Chondrocyte (in vitro differentiated cells): ENCODE measurements around the gene CD1E. TPM values are rescaled to one million over a fixed set of nuclear protein-coding genes. Genes with fewer than 3 reads are reported as not detected.

Experiments used
- DNase-seq: peaks from one replicate; pipeline ENCODE4 v3.0.0; 2021; ENCODE audit warnings: mixed read lengths, low spot score
- H3K27ac Mint-ChIP-seq: one replicate; pipeline ENCODE4 v1.8.0; 2021; ENCODE audit warnings: mild to moderate bottlenecking, moderate library complexity, mixed read lengths; ENCODE audit not compliant: unreplicated experiment
- H3K27me3 Mint-ChIP-seq: 2 replicates; pipeline ENCODE4 v1.8.0; 2021; ENCODE audit warnings: low read depth, mixed read lengths
- H3K36me3 Mint-ChIP-seq: 2 replicates; pipeline ENCODE4 v1.8.0; 2021; ENCODE audit warnings: low read depth, mixed read lengths
- H3K4me1 Mint-ChIP-seq: 2 replicates; pipeline ENCODE4 v1.8.0; 2021; ENCODE audit warnings: low read depth, mild to moderate bottlenecking, mixed read lengths
- H3K4me3 Mint-ChIP-seq: one replicate; pipeline ENCODE4 v1.8.0; 2021; ENCODE audit warnings: mild to moderate bottlenecking, moderate library complexity, mixed read lengths; ENCODE audit not compliant: unreplicated experiment
- H3K9me3 Mint-ChIP-seq: 2 replicates; pipeline ENCODE4 v1.8.0; 2021; ENCODE audit warnings: low read depth, mixed read lengths
- total RNA-seq: library from RNA; stranded (reverse); gene quantifications from 3 replicates; pipeline ENCODE4 v1.2.1, GENCODE V29; 2021
- TF ChIP-seq, protein P1 (sequence below): fragments of 200-600 bp; sonication (generic); IDR thresholded peaks from 2 replicates; pipeline ENCODE4 v1.5.0; 2021; ENCODE audit warnings: antibody characterized with exemption, mild to moderate bottlenecking, moderate library complexity

Gene CD1E
- total RNA-seq, 1 donor from 2014 or later, result not detected

- Mint-ChIP-seq H3K27ac (no peak overlapping the region), H3K9me3 (no peaks in the 10 kb centered on the region), H3K36me3 (no peaks in the 10 kb centered on the region), H3K4me1 (no peaks in the 10 kb centered on the region), H3K4me3 (no peak overlapping the region), H3K27me3 (no peaks in the 10 kb centered on the region)
- TF ChIP-seq, protein P1, sequence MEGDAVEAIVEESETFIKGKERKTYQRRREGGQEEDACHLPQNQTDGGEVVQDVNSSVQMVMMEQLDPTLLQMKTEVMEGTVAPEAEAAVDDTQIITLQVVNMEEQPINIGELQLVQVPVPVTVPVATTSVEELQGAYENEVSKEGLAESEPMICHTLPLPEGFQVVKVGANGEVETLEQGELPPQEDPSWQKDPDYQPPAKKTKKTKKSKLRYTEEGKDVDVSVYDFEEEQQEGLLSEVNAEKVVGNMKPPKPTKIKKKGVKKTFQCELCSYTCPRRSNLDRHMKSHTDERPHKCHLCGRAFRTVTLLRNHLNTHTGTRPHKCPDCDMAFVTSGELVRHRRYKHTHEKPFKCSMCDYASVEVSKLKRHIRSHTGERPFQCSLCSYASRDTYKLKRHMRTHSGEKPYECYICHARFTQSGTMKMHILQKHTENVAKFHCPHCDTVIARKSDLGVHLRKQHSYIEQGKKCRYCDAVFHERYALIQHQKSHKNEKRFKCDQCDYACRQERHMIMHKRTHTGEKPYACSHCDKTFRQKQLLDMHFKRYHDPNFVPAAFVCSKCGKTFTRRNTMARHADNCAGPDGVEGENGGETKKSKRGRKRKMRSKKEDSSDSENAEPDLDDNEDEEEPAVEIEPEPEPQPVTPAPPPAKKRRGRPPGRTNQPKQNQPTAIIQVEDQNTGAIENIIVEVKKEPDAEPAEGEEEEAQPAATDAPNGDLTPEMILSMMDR, result no peak
- DNase-seq, result no peak
These were observed 561 bp downstream of the CD1E start for GRCh38 chr1:158354255-158354654.

DNA sequence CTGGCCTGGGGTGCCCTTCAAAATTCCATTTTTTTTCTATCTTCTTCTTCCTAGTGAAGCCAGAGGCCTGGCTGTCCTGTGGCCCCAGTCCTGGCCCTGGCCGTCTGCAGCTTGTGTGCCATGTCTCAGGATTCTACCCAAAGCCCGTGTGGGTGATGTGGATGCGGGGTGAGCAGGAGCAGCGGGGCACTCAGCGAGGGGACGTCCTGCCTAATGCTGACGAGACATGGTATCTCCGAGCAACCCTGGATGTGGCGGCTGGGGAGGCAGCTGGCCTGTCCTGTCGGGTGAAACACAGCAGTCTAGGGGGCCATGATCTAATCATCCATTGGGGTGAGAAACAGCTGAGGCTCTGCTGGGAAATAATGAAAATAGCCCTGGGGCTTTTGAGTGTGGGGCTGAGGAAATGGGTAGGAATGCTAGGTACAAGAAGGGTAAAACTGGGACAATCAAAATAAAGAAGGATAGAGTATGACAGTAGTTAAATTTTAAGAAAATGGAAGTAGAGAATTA, 2.1 kb downstream of the CD1E start:
- Mint-ChIP-seq H3K4me1 (no peaks in the 10 kb centered on the region), H3K9me3 (no peaks in the 10 kb centered on the region), H3K27ac (no peak overlapping the region), H3K27me3 (no peaks in the 10 kb centered on the region), H3K36me3 (no peaks in the 10 kb centered on the region), H3K4me3 (no peak overlapping the region)
- TF ChIP-seq, protein P1, result no peak
- DNase-seq, result no peak

GRCh38 chr1:158356616-158357015, 2.9 kb downstream of the CD1E start:
- TF ChIP-seq, protein P1, result no peak
- Mint-ChIP-seq H3K4me1 (no peaks in the 10 kb centered on the region), H3K27ac (no peak overlapping the region), H3K9me3 (no peaks in the 10 kb centered on the region), H3K4me3 (no peak overlapping the region), H3K36me3 (no peaks in the 10 kb centered on the region), H3K27me3 (no peaks in the 10 kb centered on the region)
- DNase-seq, result no peak

DNA sequence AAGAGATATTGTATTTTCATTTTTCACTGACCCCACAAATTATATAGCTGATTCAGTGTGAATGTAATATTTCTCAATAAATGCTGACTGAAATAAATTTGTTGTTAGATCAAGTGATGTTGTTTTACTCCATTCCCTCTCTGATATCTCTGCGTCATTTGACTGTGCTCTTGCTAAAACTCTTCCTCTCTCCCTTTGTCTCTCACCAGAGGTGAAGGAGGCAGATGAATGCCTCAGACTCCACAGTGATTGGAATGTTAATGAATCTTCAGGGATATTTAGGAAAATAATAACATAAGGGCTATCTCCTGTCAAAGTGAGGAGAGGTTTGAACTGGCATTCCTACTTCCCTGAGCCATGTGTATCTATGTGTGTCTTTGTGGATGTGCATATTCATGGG, 3.7 kb downstream of the CD1E start:
- no peaks in the 10 kb centered on the region for H3K27me3 Mint-ChIP-seq
- DNase-seq, result no peak
- H3K4me1 Mint-ChIP-seq, result no peaks in the 10 kb centered on the region
- TF ChIP-seq, protein P1, result no peak
- H3K4me3 Mint-ChIP-seq, result no peak overlapping the region
- no peaks in the 10 kb centered on the region for H3K36me3 Mint-ChIP-seq
- H3K9me3 Mint-ChIP-seq, result no peaks in the 10 kb centered on the region
- H3K27ac Mint-ChIP-seq, result no peak overlapping the region

DNA sequence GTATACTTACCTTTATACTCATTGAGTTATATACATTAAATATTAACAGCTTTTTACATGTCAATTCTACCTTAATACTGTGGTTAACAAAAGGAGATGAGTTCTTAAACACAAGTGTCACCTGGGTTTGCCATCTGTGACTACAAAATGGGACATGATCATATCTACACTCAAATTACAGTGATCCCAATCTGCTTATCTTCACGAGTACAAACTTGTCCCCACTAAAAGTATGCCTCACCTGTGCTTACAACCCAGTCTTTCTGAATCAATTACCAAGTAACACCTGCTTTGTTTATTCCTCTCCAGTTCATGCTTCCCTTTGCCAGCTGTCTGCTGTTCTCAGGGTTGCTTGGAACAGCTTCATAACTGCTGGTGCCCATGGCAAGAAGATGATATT, 8.8 kb downstream of the CD1E start:
- peaks cover 5% of the 10 kb centered on the region for H3K9me3 Mint-ChIP-seq
- no peaks in the 10 kb centered on the region for H3K36me3 Mint-ChIP-seq
- H3K4me1 Mint-ChIP-seq, result no peaks in the 10 kb centered on the region
- H3K27me3 Mint-ChIP-seq, result no peaks in the 10 kb centered on the region
- H3K27ac Mint-ChIP-seq, result no peak overlapping the region
- H3K4me3 Mint-ChIP-seq, result no peak overlapping the region
- TF ChIP-seq, protein P1, result no peak
- DNase-seq, result no peak
